MCF 10A (cell line): ENCODE measurements around the gene TNFRSF12A. TPM values are rescaled to one million over a fixed set of nuclear protein-coding genes. Genes with fewer than 3 reads are reported as not detected.

Source experiments
- BruUV-seq: library from RNA; stranded (reverse); fragments of 400-500 nt; replicated peaks from 2 replicates; lab custom pipeline; 2021; lab: Mats Ljungman, UMichigan
- CTCF ChIA-PET: fragments of 300-600 bp; sonication (Branson Sonifier 250); formaldehyde crosslinking; extraction: SDS; loops from one replicate; lab custom pipeline; 2021; ENCODE audit warnings: antibody characterized with exemption, inconsistent platforms; lab: Yijun Ruan, JAX
- POLR2A ChIA-PET: fragments of 300-600, 350-650 bp; sonication (Branson Sonifier 250); formaldehyde crosslinking; extraction: SDS; loops from one replicate; lab custom pipeline; 2020; ENCODE audit warnings: antibody characterized with exemption, inconsistent platforms; lab: Yijun Ruan, JAX
- DNase-seq: peaks from one replicate; pipeline ENCODE4 v3.0.0-alpha.2; 2018; ENCODE audit not compliant: unreplicated experiment
- H3K27ac Mint-ChIP-seq: one replicate; pipeline ENCODE4 v1.8.0; 2022; ENCODE audit warnings: mild to moderate bottlenecking, low read depth, mixed read lengths; ENCODE audit not compliant: unreplicated experiment
- H3K27me3 Mint-ChIP-seq: one replicate; pipeline ENCODE4 v1.8.0; 2022; ENCODE audit warnings: mixed read lengths; ENCODE audit not compliant: insufficient read depth, unreplicated experiment
- H3K36me3 Mint-ChIP-seq: one replicate; pipeline ENCODE4 v1.8.0; 2022; ENCODE audit warnings: mild to moderate bottlenecking, moderate library complexity, mixed read lengths; ENCODE audit not compliant: insufficient read depth, unreplicated experiment
- H3K4me1 Mint-ChIP-seq: one replicate; pipeline ENCODE4 v1.8.0; 2022; ENCODE audit warnings: mixed read lengths; ENCODE audit not compliant: insufficient read depth, unreplicated experiment
- H3K4me3 Mint-ChIP-seq: one replicate; pipeline ENCODE4 v1.8.0; 2022; ENCODE audit warnings: mild to moderate bottlenecking, moderate library complexity, mixed read lengths; ENCODE audit not compliant: unreplicated experiment
- H3K9me3 Mint-ChIP-seq: one replicate; pipeline ENCODE4 v1.8.0; 2022; ENCODE audit warnings: mixed read lengths; ENCODE audit not compliant: unreplicated experiment
- CTCF ChIP-seq: fragments of 200-600 bp; IDR thresholded peaks from one replicate; pipeline ENCODE4 v1.8.0; 2022; ENCODE audit warnings: antibody characterized with exemption, mild to moderate bottlenecking; ENCODE audit not compliant: unreplicated experiment
- intact Hi-C: fragments of 100-400 bp; cut with micrococcal nuclease; formaldehyde crosslinking; loops from 2 replicates; pipeline ENCODE4 v1.14.1; 2022
- total RNA-seq: library from RNA; stranded (reverse); gene quantifications from 2 replicates; pipeline ENCODE4 v1.2.3, GENCODE V29; 2022

The TNFRSF12A gene
- total RNA-seq, 1 experiment from 2014 or later = 641 TPM

GRCh38 chr16:2974319-2975056, 45.7 kb upstream of the TNFRSF12A start:
- no peaks in the 10 kb centered on the region for H3K36me3 Mint-ChIP-seq
- H3K9me3 Mint-ChIP-seq = no peaks in the 10 kb centered on the region
- intact Hi-C loops = no loop called here
- H3K27ac Mint-ChIP-seq = no peak overlapping the region
- no peak for DNase-seq
- no peak overlapping the region for H3K4me3 Mint-ChIP-seq
- TF ChIP-seq CTCF = no peak
- peaks cover 5% of the 10 kb centered on the region for H3K4me1 Mint-ChIP-seq
- POLR2A ChIA-PET = no interaction called here
- no TSS peak for BruUV-seq
- H3K27me3 Mint-ChIP-seq = no peaks in the 10 kb centered on the region
- CTCF ChIA-PET = interaction anchor here (0.6 to 1.0 kb wide), 4 partner anchors 15 to 118 kb away, joined by 3 read pairs; no protein-coding TSS in a partner anchor

- Mint-ChIP-seq H3K4me3 (no peak overlapping the region), H3K27ac (no peak overlapping the region), H3K27me3 (no peaks in the 10 kb centered on the region), H3K36me3 (no peaks in the 10 kb centered on the region), H3K4me1 (peaks cover 5% of the 10 kb centered on the region), H3K9me3 (no peaks in the 10 kb centered on the region)
- CTCF ChIA-PET = interaction anchor here (0.6 to 1.0 kb wide), 3 partner anchors 16 to 119 kb away, joined by 3 read pairs; no protein-coding TSS in a partner anchor
- POLR2A ChIA-PET = no interaction called here
- BruUV-seq = no TSS peak
- intact Hi-C loops = no loop called here
- TF ChIP-seq CTCF = no peak
- no peak for DNase-seq
Observed at GRCh38 chr16:2975161-2975795, 44.9 kb upstream of the TNFRSF12A start.

GRCh38 chr16:2976201-2976600, 44.0 kb upstream of the TNFRSF12A start:
- H3K27me3 Mint-ChIP-seq = no peaks in the 10 kb centered on the region
- no peak overlapping the region for H3K27ac Mint-ChIP-seq
- no peak for DNase-seq
- no peak for TF ChIP-seq CTCF
- POLR2A ChIA-PET = no interaction called here
- intact Hi-C loops = no loop called here
- no peaks in the 10 kb centered on the region for H3K9me3 Mint-ChIP-seq
- no peak overlapping the region for H3K4me3 Mint-ChIP-seq
- H3K36me3 Mint-ChIP-seq = peaks cover 5% of the 10 kb centered on the region
- peaks cover under 1% of the 10 kb centered on the region for H3K4me1 Mint-ChIP-seq
- no TSS peak for BruUV-seq
- CTCF ChIA-PET = no interaction called here

- CTCF ChIA-PET = interaction anchor here (0.6 to 0.9 kb wide), 2 partner anchors 15 to 101 kb away, joined by 3 read pairs; no protein-coding TSS in a partner anchor
- no peak for DNase-seq
- BruUV-seq = no TSS peak
- Mint-ChIP-seq H3K27ac (no peak overlapping the region), H3K9me3 (no peaks in the 10 kb centered on the region), H3K36me3 (peaks cover 5% of the 10 kb centered on the region), H3K4me3 (no peak overlapping the region), H3K4me1 (peaks cover 3% of the 10 kb centered on the region), H3K27me3 (no peaks in the 10 kb centered on the region)
- POLR2A ChIA-PET = no interaction called here
- intact Hi-C loops = no loop called here
- TF ChIP-seq CTCF = no peak
Observed at GRCh38 chr16:2976673-2977072, 43.5 kb upstream of the TNFRSF12A start.
